GM12865 (cell line): ENCODE results near the gene PNLIPRP1.

Experiments
- DNase-seq: peaks from one replicate; pipeline ENCODE4 v3.0.0; 2010; ENCODE audit warnings: low read depth
- H3K4me3 ChIP-seq: 2 replicates; pipeline ENCODE4 v1.5.1; 2011; ENCODE audit warnings: mild to moderate bottlenecking, low read depth, low read length, control low read depth
- CTCF ChIP-seq: IDR thresholded peaks from 2 replicates; pipeline ENCODE4 v1.5.1; 2011; ENCODE audit warnings: low read length, control low read depth, low read depth, inconsistent platforms; ENCODE audit not compliant: insufficient read depth; ENCODE audit errors: missing control alignments

PNLIPRP1 gene

GRCh38 chr10:116554628-116555027, 36.1 kb upstream of the PNLIPRP1 start:
- no peak for DNase-seq
- no peak overlapping the region for H3K4me3 ChIP-seq
- TF ChIP-seq CTCF: no peak

- no peak overlapping the region for H3K4me3 ChIP-seq
- DNase-seq: no peak
- no peak for TF ChIP-seq CTCF
These were observed 34.9 kb upstream of the PNLIPRP1 start for GRCh38 chr10:116555880-116556279.

GRCh38 chr10:116557305-116557880, 33.4 kb upstream of the PNLIPRP1 start:
- H3K4me3 ChIP-seq: no peak overlapping the region
- DNase-seq: no peak
- no peak for TF ChIP-seq CTCF

- DNase-seq: no peak
- no peak for TF ChIP-seq CTCF
- H3K4me3 ChIP-seq: no peak overlapping the region
These were observed 25.2 kb upstream of the PNLIPRP1 start for GRCh38 chr10:116565534-116565933.

- H3K4me3 ChIP-seq: no peak overlapping the region
- no peak for DNase-seq
- TF ChIP-seq CTCF: no peak
These were observed 23.8 kb upstream of the PNLIPRP1 start for GRCh38 chr10:116566932-116567331.

GRCh38 chr10:116567335-116567734, 23.4 kb upstream of the PNLIPRP1 start:
- no peak for DNase-seq
- TF ChIP-seq CTCF: no peak
- H3K4me3 ChIP-seq: no peak overlapping the region

GRCh38 chr10:116574797-116575196, 16.0 kb upstream of the PNLIPRP1 start:
- DNase-seq: no peak
- no peak overlapping the region for H3K4me3 ChIP-seq
- no peak for TF ChIP-seq CTCF
